Activated CD4-positive, alpha-beta T cell treated with anti-CD3 and anti-CD28 coated beads for 36 hours (primary cell): ENCODE measurements around the gene RAPGEF1. TPM values are rescaled to one million over a fixed set of nuclear protein-coding genes. Genes with fewer than 3 reads are reported as not detected.
A peak's percentile ranks its signal among the peaks of the same experiment; 100 is the strongest.

ENCODE experiments used
- ATAC-seq: fragments of 200-7000 bp; cut with Tn5 transposase; one replicate; pipeline ENCODE4 v1.10.0; 2021; ENCODE audit warnings: mild to moderate bottlenecking, moderate library complexity
- CTCF ChIA-PET: fragments of 350-600 bp; sonication (Branson Sonifier 250); formaldehyde crosslinking; loops from one replicate; lab custom pipeline; 2021; ENCODE audit warnings: antibody characterized with exemption; lab: Charles Lee
- POLR2A ChIA-PET: fragments of 350-600 bp; sonication (Branson Sonifier 250); formaldehyde crosslinking; loops from one replicate; lab custom pipeline; 2021; ENCODE audit warnings: antibody characterized with exemption, inconsistent platforms; lab: Charles Lee
- DNase-seq: peaks from one replicate; pipeline ENCODE4 v3.0.0-alpha.2; 2020
- H3K27ac Mint-ChIP-seq: one replicate; pipeline ENCODE4 v1.8.0; 2021; ENCODE audit warnings: mixed read lengths
- H3K27me3 Mint-ChIP-seq: one replicate; pipeline ENCODE4 v1.8.0; 2021; ENCODE audit warnings: mixed read lengths
- H3K36me3 Mint-ChIP-seq: one replicate; pipeline ENCODE4 v1.8.0; 2021; ENCODE audit warnings: low read depth, mixed read lengths
- H3K4me1 Mint-ChIP-seq: one replicate; pipeline ENCODE4 v1.8.0; 2021; ENCODE audit warnings: mixed read lengths
- H3K4me3 Mint-ChIP-seq: one replicate; pipeline ENCODE4 v1.8.0; 2021; ENCODE audit warnings: mild to moderate bottlenecking, moderate library complexity, mixed read lengths
- H3K9me3 Mint-ChIP-seq: one replicate; pipeline ENCODE4 v1.8.0; 2021; ENCODE audit warnings: low read depth, mixed read lengths
- intact Hi-C, 2 experiments: fragments of 100-400 bp; cut with DNase I in 1 of 2; cut with micrococcal nuclease in 1 of 2; formaldehyde crosslinking; loops; one replicate each; pipeline versions ENCODE4 v1.14.2 to v1.15.1; 2022 to 2024; cut with DNase I, micrococcal nuclease
- total RNA-seq, 2 experiments: library from RNA; stranded (reverse); gene quantifications; one replicate each; pipeline ENCODE4 v1.2.3, GENCODE V29; 2021

Gene RAPGEF1
- total RNA-seq, 2 experiments from 2014 or later: 86.7 to 108 TPM

- intact Hi-C loops: no loop called here
- no peak for ATAC-seq
- H3K27me3 Mint-ChIP-seq: no peaks in the 10 kb centered on the region
- no peak for DNase-seq
- H3K4me3 Mint-ChIP-seq: peak overlapping the region; percentile 78
- peaks cover 25% of the 10 kb centered on the region for H3K36me3 Mint-ChIP-seq
- no peak overlapping the region for H3K27ac Mint-ChIP-seq
- CTCF ChIA-PET: no interaction called here
- no peaks in the 10 kb centered on the region for H3K9me3 Mint-ChIP-seq
- POLR2A ChIA-PET: no interaction called here
- H3K4me1 Mint-ChIP-seq: peaks cover 17% of the 10 kb centered on the region
These were observed 210.9 kb downstream of the RAPGEF1 start for GRCh38 chr9:131528886-131529505.

GRCh38 chr9:131528186-131528585, 211.7 kb downstream of the RAPGEF1 start:
- H3K4me1 Mint-ChIP-seq: peaks cover 17% of the 10 kb centered on the region
- POLR2A ChIA-PET: no interaction called here
- ATAC-seq (no peak), DNase-seq (no peak)
- no peaks in the 10 kb centered on the region for H3K27me3 Mint-ChIP-seq
- intact Hi-C loops: no loop called here
- H3K4me3 Mint-ChIP-seq: peak overlapping the region; percentile 28
- CTCF ChIA-PET: no interaction called here
- peaks cover 25% of the 10 kb centered on the region for H3K36me3 Mint-ChIP-seq
- no peaks in the 10 kb centered on the region for H3K9me3 Mint-ChIP-seq
- H3K27ac Mint-ChIP-seq: no peak overlapping the region

Other genes with a start within 250 kb of the RAPGEF1 start
- 10 to 100 TPM; 28.2 to 30.7 TPM for gene POMT1, start 237.2 kb downstream of the RAPGEF1 start, total RNA-seq
- gene UCK1, start 208.8 kb downstream of the RAPGEF1 start, total RNA-seq: 10 to 100 TPM; 15.2 to 16.5 TPM
- gene PRRT1B, start 194.6 kb downstream of the RAPGEF1 start, total RNA-seq: not detected